T-helper 22 cell (primary cell): ENCODE results near the gene PRICKLE1.

ENCODE experiments used
- DNase-seq: peaks from one replicate; pipeline ENCODE4 v3.0.0-alpha.2; 2020; ENCODE audit warnings: low read depth

PRICKLE1 gene

GRCh38 chr12:42589465-42590329, at the start of gene PRICKLE1:
TSS of gene PRICKLE1 (minus strand) at chr12:42589746. CDS start at chr12:42472516, 117,230 bp downstream.
- DNase-seq, result no peak

- no peak for DNase-seq
Observed at GRCh38 chr12:42638697-42639096, 49.2 kb upstream of the PRICKLE1 start.

- no peak for DNase-seq
Observed at GRCh38 chr12:42638011-42638410, 48.5 kb upstream of the PRICKLE1 start.

- DNase-seq, result no peak
Observed at GRCh38 chr12:42636993-42637392, 47.4 kb upstream of the PRICKLE1 start.

- no peak for DNase-seq
Observed at GRCh38 chr12:42633594-42633993, 44.0 kb upstream of the PRICKLE1 start.

GRCh38 chr12:42631513-42631912, 42.0 kb upstream of the PRICKLE1 start:
- no peak for DNase-seq

GRCh38 chr12:42630314-42630713, 40.8 kb upstream of the PRICKLE1 start:
- DNase-seq, result no peak

GRCh38 chr12:42627151-42627550, 37.6 kb upstream of the PRICKLE1 start:
- DNase-seq, result no peak

GRCh38 chr12:42625611-42626010, 36.1 kb upstream of the PRICKLE1 start:
- DNase-seq, result no peak

- DNase-seq, result no peak
Observed at GRCh38 chr12:42617622-42618021, 28.1 kb upstream of the PRICKLE1 start.

GRCh38 chr12:42615006-42615405, 25.5 kb upstream of the PRICKLE1 start:
- no peak for DNase-seq

GRCh38 chr12:42612231-42612613, 22.7 kb upstream of the PRICKLE1 start:
- DNase-seq, result no peak

- DNase-seq, result no peak
Observed at GRCh38 chr12:42611571-42612230, 22.2 kb upstream of the PRICKLE1 start.

- no peak for DNase-seq
Observed at GRCh38 chr12:42609605-42610004, 20.1 kb upstream of the PRICKLE1 start.

- no peak for DNase-seq
Observed at GRCh38 chr12:42608196-42608825, 18.8 kb upstream of the PRICKLE1 start.

GRCh38 chr12:42607584-42608058, 18.1 kb upstream of the PRICKLE1 start:
- DNase-seq, result no peak

GRCh38 chr12:42606471-42606870, 16.9 kb upstream of the PRICKLE1 start:
- DNase-seq, result no peak

- no peak for DNase-seq
Observed at GRCh38 chr12:42605685-42606084, 16.1 kb upstream of the PRICKLE1 start.

- no peak for DNase-seq
Observed at GRCh38 chr12:42603246-42603990, 13.9 kb upstream of the PRICKLE1 start.

- no peak for DNase-seq
Observed at GRCh38 chr12:42593874-42594273, 4.3 kb upstream of the PRICKLE1 start.

- DNase-seq, result no peak
Observed at GRCh38 chr12:42590330-42590934, 886 bp upstream of the PRICKLE1 start.
